DMS53 treated with DMSO at 0.1 percent for 48 hours (cell line): ENCODE data around the gene ZNF488.

Experiments used
- DNase-seq: peaks from one replicate; lab custom pipeline; 2025; ENCODE audit not compliant: unreplicated experiment; lab: John Stamatoyannopoulos, UW

The ZNF488 gene

GRCh38 chr10:47350671-47351640 is 33.1 kb downstream of the ZNF488 start:
- DNase-seq = no peak

DNA sequence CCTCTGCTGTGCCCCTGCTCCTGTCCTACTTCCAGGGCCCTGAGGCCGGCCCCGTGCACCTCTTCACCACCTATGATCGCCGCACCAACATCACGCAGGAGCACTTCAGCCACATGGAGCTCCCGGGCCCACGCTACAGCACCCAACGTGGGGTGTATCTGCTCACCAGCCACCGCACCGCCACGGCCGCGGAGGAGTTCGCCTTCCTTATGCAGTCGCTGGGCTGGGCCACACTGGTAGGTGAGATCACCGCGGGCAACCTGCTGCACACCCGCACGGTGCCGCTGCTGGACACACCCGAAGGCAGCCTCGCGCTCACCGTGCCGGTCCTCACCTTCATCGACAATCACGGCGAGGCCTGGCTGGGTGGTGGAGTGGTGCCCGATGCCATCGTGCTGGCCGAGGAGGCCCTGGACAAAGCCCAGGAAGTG is 34.1 kb downstream of the ZNF488 start:
- DNase-seq = no peak

- no peak for DNase-seq
These were observed 34.6 kb downstream of the ZNF488 start for GRCh38 chr10:47349516-47349915.

- DNase-seq = no peak
These were observed 35.2 kb downstream of the ZNF488 start for GRCh38 chr10:47348661-47349470.

- DNase-seq = no peak
These were observed 35.9 kb downstream of the ZNF488 start, which contains the start of gene RBP3 for GRCh38 chr10:47348138-47348651. Gene RBP3 (plus strand): TSS chr10:47348363. CDS start chr10:47348485, 122 bp downstream.

DNA sequence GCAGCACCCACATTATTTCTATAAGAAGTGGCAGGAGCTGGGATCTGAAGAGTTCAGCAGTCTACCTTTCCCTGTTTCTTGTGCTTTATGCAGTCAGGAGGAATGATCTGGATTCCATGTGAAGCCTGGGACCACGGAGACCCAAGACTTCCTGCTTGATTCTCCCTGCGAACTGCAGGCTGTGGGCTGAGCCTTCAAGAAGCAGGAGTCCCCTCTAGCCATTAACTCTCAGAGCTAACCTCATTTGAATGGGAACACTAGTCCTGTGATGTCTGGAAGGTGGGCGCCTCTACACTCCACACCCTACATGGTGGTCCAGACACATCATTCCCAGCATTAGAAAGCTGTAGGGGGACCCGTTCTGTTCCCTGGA is 36.8 kb downstream of the ZNF488 start:
- no peak for DNase-seq

DNA sequence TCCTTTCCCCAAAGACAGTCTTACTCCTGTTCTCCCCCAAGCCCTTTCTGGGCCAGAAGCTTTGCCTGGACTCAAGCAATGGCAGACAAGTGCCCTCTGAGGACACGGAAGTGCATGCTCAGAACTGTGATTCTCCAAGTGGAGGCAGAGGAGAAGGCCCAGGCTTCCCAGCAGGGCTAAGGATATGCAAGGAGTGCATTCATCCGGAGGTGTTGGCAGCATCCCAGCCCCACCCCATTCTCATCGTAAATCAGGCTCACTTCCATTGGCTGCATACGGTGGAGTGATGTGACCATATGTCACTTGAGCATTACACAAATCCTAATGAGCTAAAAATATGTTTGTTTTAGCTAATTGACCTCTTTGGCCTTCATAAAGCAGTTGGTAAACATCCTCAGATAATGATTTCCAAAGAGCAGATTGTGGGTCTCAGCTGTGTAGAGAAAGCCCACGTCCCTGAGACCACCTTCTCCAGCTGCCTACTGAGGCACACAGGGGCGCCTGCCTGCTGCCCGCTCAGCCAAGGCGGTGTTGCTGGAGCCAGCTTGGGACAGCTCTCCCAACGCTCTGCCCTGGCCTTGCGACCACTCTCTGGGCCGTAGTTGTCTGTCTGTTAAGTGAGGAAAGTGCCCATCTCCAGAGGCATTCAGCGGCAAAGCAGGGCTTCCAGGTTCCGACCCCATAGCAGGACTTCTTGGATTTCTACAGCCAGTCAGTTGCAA is 37.4 kb downstream of the ZNF488 start:
- no peak for DNase-seq

GRCh38 chr10:47344996-47345870 is 38.9 kb downstream of the ZNF488 start:
- DNase-seq = no peak

DNA sequence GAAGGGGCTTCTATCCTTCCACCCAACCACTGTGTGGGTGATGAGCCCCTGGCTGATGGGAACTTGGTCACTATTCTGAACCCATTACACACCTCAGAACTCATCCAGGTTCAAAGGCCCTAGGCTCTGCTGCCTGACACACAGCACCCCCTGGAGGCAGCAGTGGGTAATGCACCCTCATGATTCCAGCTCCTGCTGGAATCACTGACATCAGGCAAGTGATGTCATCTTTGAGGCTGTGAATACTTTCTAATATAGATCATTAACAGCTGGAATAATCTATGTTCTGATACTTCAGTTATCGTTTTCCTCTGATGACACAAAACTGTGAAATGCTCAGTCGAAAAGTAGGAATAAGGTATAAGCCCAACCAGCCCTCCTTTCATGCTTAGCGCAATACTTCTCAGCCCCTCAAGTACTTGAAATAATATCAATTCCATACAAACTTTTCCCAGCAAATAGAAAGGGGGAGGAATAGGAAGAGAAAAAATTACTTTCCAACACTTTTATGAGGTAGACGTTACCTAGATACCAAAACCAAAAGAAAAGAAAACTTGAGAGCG is 43.4 kb downstream of the ZNF488 start:
- peak; percentile 40 for DNase-seq

DNA sequence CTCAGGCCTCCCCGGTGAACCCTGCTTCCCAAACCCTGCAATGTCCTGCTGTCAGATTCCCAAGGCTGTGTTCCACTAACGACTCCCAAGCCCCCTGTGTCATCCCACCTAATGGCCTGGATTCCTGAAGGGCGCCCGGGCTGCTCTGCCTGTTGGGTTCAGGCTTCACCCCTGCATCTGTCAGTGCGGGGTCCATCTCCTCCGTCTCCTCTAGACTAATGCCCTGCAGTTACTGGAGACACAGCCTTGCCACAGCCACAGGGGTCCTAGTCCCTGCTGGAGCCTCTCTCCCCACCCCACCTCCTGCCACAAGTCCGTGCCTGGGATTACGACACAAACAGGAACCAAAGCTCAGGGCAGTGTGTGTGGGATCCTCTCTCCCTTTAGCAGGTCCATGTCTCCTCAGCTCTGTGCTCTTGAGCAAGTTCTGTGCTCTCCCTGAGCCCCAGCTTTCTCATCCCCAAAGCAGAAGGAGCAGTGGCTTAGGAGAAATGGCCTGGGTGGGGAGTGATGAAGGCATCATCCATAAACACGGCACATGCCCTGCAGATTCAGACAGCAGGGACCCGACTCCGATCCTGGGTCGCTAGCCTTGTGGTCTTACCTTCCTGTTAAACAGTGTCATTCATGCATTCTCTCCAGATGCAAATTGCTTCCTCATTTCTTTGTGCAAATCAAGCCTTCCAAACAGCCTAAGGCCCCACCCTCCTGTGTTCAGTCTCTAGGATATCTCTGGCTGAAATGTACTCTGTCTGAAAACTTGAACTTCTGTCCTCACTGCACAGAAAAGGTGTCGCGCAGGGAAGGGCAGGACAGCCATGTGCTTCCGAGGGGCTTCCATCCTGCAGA is 44.1 kb downstream of the ZNF488 start:
- DNase-seq = no peak

DNA sequence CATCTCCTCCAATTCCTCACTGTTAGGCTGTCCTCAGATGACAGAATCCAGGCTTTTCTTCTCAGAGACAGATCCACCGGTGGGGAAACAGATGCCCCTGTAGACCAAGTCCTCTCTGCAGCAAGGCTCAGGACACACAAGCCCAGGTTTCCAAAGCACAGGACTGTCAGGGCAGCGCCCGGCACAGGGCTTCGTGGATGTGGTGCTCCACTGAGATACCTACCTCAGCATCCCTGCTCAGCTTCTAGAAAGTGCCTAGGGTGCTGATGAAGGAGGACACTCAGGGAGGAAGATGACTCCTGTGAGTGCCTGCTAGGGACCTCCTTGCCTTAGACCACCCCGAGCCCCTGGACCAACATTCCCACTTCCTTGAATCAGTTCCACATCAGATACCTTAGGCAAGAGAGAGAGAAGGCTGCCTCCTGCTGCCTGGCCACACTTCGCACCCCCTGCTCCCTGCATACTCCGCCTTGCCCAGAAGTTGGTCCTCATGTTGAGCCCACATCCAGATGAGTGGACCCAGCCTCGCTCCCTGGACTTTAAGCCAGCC is 44.8 kb downstream of the ZNF488 start:
- DNase-seq = no peak

- no peak for DNase-seq
These were observed 46.8 kb downstream of the ZNF488 start for GRCh38 chr10:47337310-47337709.

DNA sequence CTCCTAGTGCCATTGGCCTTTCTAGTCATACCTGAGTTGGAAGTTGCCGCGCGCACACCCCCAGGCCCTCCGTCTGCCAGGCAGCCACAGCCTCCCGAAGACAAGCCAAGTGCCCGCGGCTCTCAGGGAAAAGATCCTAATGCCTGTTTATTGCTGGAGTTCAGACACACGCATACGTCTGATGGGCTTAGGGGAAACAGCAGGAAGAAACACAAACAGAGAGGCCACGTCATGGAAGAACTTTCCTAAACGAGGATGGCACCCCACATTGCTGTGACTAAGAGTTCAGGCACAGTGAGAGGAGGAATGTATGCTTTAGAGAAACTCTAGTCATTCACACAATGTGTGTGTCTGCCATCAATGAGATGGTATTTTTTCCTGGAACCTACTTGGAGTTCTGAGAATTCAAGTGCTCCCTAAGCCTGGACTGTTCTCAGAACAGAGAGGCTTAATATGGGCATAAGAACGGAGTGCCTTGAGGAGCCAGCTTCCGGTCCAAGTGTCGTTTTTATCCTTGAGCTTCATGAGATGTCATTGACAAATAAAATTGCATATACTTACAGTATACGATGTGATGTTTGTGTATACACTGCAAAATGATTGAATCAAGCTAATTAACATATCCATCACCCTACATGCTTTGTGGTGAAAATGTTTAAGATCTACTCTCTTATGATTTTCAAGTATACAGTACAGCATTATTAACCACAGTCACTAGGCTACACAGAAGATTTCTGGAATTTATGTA is 47.5 kb downstream of the ZNF488 start:
- no peak for DNase-seq

DNA sequence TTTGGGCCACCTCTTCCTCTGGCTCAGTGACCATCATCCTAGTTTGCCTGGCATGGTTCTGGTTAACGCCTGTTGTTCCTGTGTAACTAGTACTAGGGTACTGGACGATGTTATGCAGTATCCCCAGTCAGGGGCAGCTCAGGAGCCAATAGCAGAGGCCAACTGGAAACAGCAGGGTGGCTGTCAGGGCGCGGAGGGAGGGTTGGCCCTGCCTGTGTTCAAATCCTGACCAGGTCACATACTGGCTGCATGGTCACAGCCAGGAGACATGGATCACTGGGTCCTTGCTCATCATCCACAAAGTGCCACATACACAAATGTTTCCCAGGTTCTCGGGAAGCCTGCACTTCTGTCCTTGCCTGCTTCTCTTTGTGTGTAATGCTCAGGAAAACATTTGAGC is 48.2 kb downstream of the ZNF488 start:
- no peak for DNase-seq

DNA sequence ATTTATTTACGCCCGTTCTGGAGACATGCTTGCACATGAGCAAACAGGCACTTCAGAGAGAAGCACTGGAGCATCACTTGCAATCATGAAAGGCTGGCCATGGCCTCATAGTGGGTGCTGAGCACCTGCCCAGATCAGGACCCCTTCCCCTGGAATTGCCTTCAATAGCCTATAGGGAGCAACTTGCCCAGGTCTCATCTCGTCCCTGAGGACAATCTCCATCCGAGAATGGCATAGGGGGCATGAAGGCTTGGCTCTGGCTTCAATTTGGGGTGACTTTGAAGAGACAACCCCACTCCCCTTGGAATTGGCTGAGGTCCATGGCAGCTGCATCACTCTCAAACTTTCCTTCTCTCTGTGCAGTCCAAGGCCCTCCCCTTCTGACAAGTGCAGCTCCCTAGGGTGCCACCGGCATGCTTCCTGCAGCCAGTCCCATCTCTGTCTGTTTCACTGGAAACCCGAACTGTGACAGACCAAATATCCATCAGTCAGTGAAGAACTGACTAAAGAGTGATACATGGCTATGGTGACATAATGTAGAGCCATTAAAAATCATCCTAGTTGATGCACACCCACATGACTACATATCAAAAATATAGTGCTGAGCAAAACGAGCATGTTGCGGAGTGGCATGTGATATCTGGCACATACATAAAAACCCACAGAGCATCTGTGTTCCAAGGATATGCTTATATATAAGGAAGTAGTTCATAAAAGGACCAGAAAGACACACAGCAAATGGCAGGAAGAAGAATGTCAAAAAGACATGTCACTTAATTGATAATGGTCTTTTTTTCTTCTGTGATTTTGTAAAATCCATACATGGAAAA is 49.4 kb downstream of the ZNF488 start:
- DNase-seq = no peak

GRCh38 chr10:47333532-47333931 is 50.6 kb downstream of the ZNF488 start:
- DNase-seq = no peak

- DNase-seq = no peak
These were observed 51.1 kb downstream of the ZNF488 start for GRCh38 chr10:47332946-47333345.
